Hepatocyte (in vitro differentiated cells): ENCODE results near the gene TTLL1. TPM values are rescaled to one million over a fixed set of nuclear protein-coding genes. Genes with fewer than 3 reads are reported as not detected.

Experiments
- DNase-seq: peaks from one replicate; pipeline ENCODE4 v3.0.0-alpha.2; 2016; ENCODE audit warnings: low spot score
- H2AFZ ChIP-seq: fragments of 200-600 bp; sonication (generic); 2 replicates; pipeline ENCODE4 v1.6.0; 2016; ENCODE audit warnings: antibody characterized with exemption, mild to moderate bottlenecking
- H3K27ac ChIP-seq: fragments of 200-600 bp; sonication (generic); 2 replicates; pipeline ENCODE4 v1.5.1; 2016; ENCODE audit warnings: mild to moderate bottlenecking
- H3K27me3 ChIP-seq: fragments of 200-600 bp; sonication (generic); 2 replicates; pipeline ENCODE4 v1.6.1; 2016
- H3K36me3 ChIP-seq: fragments of 200-600 bp; sonication (generic); replicated peaks from 2 replicates; pipeline ENCODE4 v1.5.1; 2016; ENCODE audit warnings: low read depth; ENCODE audit not compliant: insufficient read depth
- H3K4me1 ChIP-seq: fragments of 200-600 bp; sonication (generic); 2 replicates; pipeline ENCODE4 v1.5.1; 2016; ENCODE audit warnings: mild to moderate bottlenecking, moderate library complexity; ENCODE audit not compliant: insufficient read depth
- H3K4me2 ChIP-seq: fragments of 200-600 bp; sonication (generic); 2 replicates; pipeline ENCODE4 v1.6.0; 2016
- H3K4me3 ChIP-seq: fragments of 200-600 bp; sonication (generic); 2 replicates; pipeline ENCODE4 v1.5.1; 2016; ENCODE audit warnings: mild to moderate bottlenecking
- H3K79me2 ChIP-seq: fragments of 200-600 bp; sonication (generic); 2 replicates; pipeline ENCODE4 v1.6.0; 2017; ENCODE audit warnings: mild to moderate bottlenecking
- H3K9me2 ChIP-seq: fragments of 200-600 bp; sonication (generic); replicated peaks from 2 replicates; pipeline ENCODE4 v1.6.0; 2017; ENCODE audit warnings: mild to moderate bottlenecking; ENCODE audit not compliant: insufficient read depth
- H3K9me3 ChIP-seq: fragments of 200-600 bp; sonication (generic); 2 replicates; pipeline ENCODE4 v1.5.1; 2016; ENCODE audit warnings: low read depth, mild to moderate bottlenecking
- H4K20me1 ChIP-seq: fragments of 200-600 bp; sonication (generic); 2 replicates; pipeline ENCODE4 v1.6.0; 2016; ENCODE audit warnings: mild to moderate bottlenecking; ENCODE audit not compliant: insufficient read depth, poor library complexity, severe bottlenecking
- EZH2 ChIP-seq: fragments of 200-600 bp; sonication (generic); IDR thresholded peaks from 2 replicates; pipeline ENCODE4 v1.6.1; 2016; ENCODE audit warnings: antibody characterized with exemption, mild to moderate bottlenecking, borderline replicate concordance
- EZH2phosphoT487 ChIP-seq: fragments of 200-600 bp; sonication (generic); IDR thresholded peaks from one replicate; pipeline ENCODE4 v1.6.1; 2018; ENCODE audit warnings: antibody characterized with exemption, mild to moderate bottlenecking, low read depth, moderate library complexity; ENCODE audit not compliant: unreplicated experiment, severe bottlenecking
- WGBS: methylation state at CpG from one replicate; pipeline ENCODE4 v1.1.6; 2016; ENCODE audit warnings: low lambda C conversion rate; ENCODE audit errors: missing lambda C conversion rate; 5-methylcytosine and 5-hydroxymethylcytosine counted together
- polyA plus RNA-seq: library from polyadenylated mRNA; unstranded; fragments of >200 nt; fragmentation: Nextera tagmentation; extraction: Ambion mirVana; gene quantifications from 2 replicates; pipeline ENCODE4 v1.2.1, GENCODE V29; 2016
- total RNA-seq: library from RNA; depleted of rRNA; stranded (reverse); fragments of >200 nt; gene quantifications from 2 replicates; pipeline ENCODE4 v1.2.3, GENCODE V29; 2014
- TF ChIP-seq, protein P1 (sequence below): fragments of 200-600 bp; sonication (generic); IDR thresholded peaks from 2 replicates; pipeline ENCODE4 v1.5.1; 2016; ENCODE audit warnings: antibody characterized with exemption, mild to moderate bottlenecking; ENCODE audit not compliant: poor library complexity

Gene TTLL1
- total and polyA plus RNA-seq, 2 experiments from 2014 or later: 6.4 to 8.7 TPM

DNA sequence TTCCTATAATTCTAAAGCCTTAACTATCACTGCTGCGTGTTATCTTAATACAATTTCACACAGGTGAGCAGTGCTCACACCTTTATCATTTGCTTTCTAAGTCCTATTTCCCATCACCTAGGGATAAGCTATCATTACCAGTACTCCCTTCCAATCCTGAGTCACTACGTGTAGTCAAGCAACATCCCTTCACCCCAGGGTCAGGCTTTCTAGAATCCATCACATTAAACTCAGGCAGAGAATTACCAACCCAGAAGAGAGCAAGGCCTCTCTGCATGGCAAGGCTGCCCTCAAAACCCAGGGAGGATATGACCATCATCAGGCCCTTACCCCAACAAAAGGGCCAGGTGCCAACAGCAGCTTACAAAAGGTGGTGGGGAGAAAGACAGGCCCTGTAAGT is 84.1 kb downstream of the TTLL1 start:
- H3K4me2 ChIP-seq: peak overlapping the region; percentile 54
- 41% methylated on average over 2 of the region's 2 CpGs for WGBS
- peak overlapping the region; percentile 89 for H3K27ac ChIP-seq

DNA sequence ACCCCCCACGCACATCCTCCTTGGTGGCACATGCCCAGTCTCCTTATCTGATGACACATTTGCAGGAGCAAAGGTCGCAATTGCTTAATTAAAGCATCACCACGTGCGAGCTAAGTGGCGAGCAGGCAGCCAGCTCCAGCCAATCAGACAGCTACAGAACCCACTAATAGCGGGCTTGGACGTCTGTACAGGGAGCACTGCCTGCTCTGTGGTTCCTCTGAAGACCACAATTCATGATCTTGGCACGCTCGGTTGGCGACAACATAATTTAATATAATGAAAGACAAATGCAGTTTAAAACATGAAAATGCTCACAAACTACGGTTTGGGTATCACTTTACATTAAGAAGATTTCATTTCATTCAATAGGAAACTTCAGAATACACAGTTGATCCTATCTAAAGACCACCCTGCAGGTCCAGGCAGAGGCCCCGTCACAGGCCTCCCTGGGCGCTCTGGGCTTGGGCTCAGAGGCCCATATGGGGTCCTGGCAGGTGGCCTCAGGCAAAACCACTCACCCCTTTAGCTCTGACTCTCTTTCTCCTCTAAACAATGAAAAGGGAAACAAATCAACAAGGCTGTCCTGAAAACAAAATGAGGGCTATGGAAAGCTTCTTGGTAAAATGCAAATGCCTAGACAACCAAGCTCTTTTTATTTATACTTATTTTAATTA is 84.7 kb downstream of the TTLL1 start:
- H4K20me1 ChIP-seq: peaks cover 9% of the 10 kb centered on the region
- H3K4me1 ChIP-seq: peaks cover 91% of the 10 kb centered on the region
- WGBS: 41% methylated on average over 13 of the region's 13 CpGs
- H3K9me2 ChIP-seq: no peaks in the 10 kb centered on the region
- no peak overlapping the region for H3K4me3 ChIP-seq
- H3K9me3 ChIP-seq: no peaks in the 10 kb centered on the region
- no peaks in the 10 kb centered on the region for H3K27me3 ChIP-seq
- peak overlapping the region; percentile 89 for H3K27ac ChIP-seq
- no peak overlapping the region for H2AFZ ChIP-seq
- H3K4me2 ChIP-seq: peak overlapping the region; percentile 54
- H3K79me2 ChIP-seq: peaks cover 94% of the 10 kb centered on the region
- no peaks in the 10 kb centered on the region for H3K36me3 ChIP-seq
- peak; percentile 66 for DNase-seq
- TF ChIP-seq EZH2 (no peak), EZH2phosphoT487 (no peak)
- TF ChIP-seq, protein P1, sequence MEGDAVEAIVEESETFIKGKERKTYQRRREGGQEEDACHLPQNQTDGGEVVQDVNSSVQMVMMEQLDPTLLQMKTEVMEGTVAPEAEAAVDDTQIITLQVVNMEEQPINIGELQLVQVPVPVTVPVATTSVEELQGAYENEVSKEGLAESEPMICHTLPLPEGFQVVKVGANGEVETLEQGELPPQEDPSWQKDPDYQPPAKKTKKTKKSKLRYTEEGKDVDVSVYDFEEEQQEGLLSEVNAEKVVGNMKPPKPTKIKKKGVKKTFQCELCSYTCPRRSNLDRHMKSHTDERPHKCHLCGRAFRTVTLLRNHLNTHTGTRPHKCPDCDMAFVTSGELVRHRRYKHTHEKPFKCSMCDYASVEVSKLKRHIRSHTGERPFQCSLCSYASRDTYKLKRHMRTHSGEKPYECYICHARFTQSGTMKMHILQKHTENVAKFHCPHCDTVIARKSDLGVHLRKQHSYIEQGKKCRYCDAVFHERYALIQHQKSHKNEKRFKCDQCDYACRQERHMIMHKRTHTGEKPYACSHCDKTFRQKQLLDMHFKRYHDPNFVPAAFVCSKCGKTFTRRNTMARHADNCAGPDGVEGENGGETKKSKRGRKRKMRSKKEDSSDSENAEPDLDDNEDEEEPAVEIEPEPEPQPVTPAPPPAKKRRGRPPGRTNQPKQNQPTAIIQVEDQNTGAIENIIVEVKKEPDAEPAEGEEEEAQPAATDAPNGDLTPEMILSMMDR: no peak

More for the DNA sequence above, 84.1 kb downstream of the TTLL1 start:
- no peak for TF ChIP-seq EZH2
- TF ChIP-seq, protein P1: no peak
- TF ChIP-seq EZH2phosphoT487: no peak
- H4K20me1 ChIP-seq: peaks cover 9% of the 10 kb centered on the region
- no peaks in the 10 kb centered on the region for H3K27me3 ChIP-seq
- H3K79me2 ChIP-seq: peaks cover 94% of the 10 kb centered on the region
- peaks cover 91% of the 10 kb centered on the region for H3K4me1 ChIP-seq
- no peaks in the 10 kb centered on the region for H3K36me3 ChIP-seq
- DNase-seq: no peak
- no peak overlapping the region for H3K4me3 ChIP-seq
- H2AFZ ChIP-seq: no peak overlapping the region
- no peaks in the 10 kb centered on the region for H3K9me2 ChIP-seq
- no peaks in the 10 kb centered on the region for H3K9me3 ChIP-seq

DNA sequence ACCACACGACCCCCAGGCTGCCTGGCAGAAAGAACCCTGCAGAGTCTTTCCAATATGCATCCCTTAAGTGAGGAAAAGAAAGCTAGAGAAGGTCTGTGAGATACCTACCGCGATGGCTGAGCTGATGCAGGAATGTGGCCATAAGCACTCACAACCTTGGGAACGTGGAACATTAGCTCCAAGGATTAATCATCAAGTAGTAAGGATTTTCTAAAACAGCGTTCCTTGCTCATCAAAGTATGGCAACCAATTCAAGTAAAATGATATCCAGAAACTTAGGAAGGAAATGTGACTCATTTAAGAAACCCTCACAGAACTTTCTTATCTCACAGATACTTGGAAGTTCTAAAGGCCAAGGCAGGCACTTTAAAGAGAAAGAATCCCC is 87.0 kb downstream of the TTLL1 start:
- Histone ChIP-seq H3K4me1 (peaks cover 71% of the 10 kb centered on the region), H2AFZ (no peak overlapping the region), H4K20me1 (peaks cover 5% of the 10 kb centered on the region), H3K27me3 (no peaks in the 10 kb centered on the region), H3K79me2 (peaks cover 96% of the 10 kb centered on the region), H3K4me3 (no peak overlapping the region), H3K9me3 (no peaks in the 10 kb centered on the region), H3K36me3 (no peaks in the 10 kb centered on the region), H3K9me2 (no peaks in the 10 kb centered on the region), H3K27ac (peak overlapping the region; percentile 89), H3K4me2 (peak overlapping the region; percentile 42)
- TF ChIP-seq, protein P1: no peak
- TF ChIP-seq EZH2phosphoT487: no peak
- TF ChIP-seq EZH2: no peak
- DNase-seq: no peak
- WGBS: 33% methylated on average over 5 of the region's 5 CpGs
